SK-N-MC (cell line): ENCODE data around the gene PTPMT1.

Experiments
- DNase-seq: peaks from one replicate; pipeline ENCODE4 v3.0.0-alpha.2; 2011; ENCODE audit warnings: low read depth, low spot score
- H3K27ac ChIP-seq: fragments of 200-600 bp; sonication (generic); 2 replicates; pipeline ENCODE4 v1.5.1; 2016; ENCODE audit warnings: mixed run types
- H3K36me3 ChIP-seq: fragments of 200-600 bp; sonication (generic); 2 replicates; pipeline ENCODE4 v1.6.1; 2017; ENCODE audit warnings: antibody characterized with exemption, low read length, mixed read lengths; ENCODE audit not compliant: insufficient read depth
- H3K4me3 ChIP-seq: fragments of 200-600 bp; sonication (generic); 2 replicates; pipeline ENCODE4 v1.5.1; 2016
- H3K9ac ChIP-seq: fragments of 200-600 bp; sonication (generic); 2 replicates; pipeline ENCODE4 v1.8.0; 2017; ENCODE audit warnings: mixed run types, mixed read lengths; ENCODE audit not compliant: insufficient read length
- H3K9me3 ChIP-seq: fragments of 200-600 bp; sonication (generic); 2 replicates; pipeline ENCODE4 v1.6.1; 2017; ENCODE audit warnings: low read depth, mild to moderate bottlenecking, antibody characterized with exemption, low read length, moderate library complexity, mixed read lengths
- EZH2 ChIP-seq: fragments of 200-600 bp; sonication (generic); IDR thresholded peaks from one replicate; pipeline ENCODE4 v1.6.1; 2017; ENCODE audit warnings: antibody characterized with exemption
- FOXP2 ChIP-seq: optimal IDR thresholded peaks from 2 replicates; pipeline ENCODE3; 2011; ENCODE audit warnings: mild to moderate bottlenecking, moderate library complexity; ENCODE audit not compliant: insufficient read depth; ENCODE audit errors: extremely low read length, control extremely low read depth
- POLR2AphosphoS5 ChIP-seq: IDR thresholded peaks from 2 replicates; pipeline ENCODE4 v1.6.1; 2012; ENCODE audit warnings: mild to moderate bottlenecking, low read depth, low read length, borderline replicate concordance

PTPMT1 gene

DNA sequence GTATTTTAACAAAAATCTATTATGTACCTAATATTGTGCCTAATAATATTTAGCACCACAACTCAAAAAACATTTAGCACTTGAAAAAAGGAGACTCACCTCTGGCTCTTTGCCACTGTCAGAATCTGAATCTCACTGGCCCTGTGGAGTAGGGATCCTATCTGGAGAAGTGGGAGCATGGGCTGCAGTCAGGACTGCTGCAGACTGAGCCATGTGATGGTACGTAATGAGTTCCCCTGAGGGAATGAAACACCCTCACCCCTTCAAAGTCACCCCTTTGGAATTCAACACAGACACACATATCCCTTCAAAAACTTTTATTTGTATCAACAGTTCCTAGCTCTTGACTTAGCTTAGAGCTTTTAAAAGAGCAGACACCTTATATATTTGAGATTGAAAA is 6.5 kb downstream of the PTPMT1 start:
- Histone ChIP-seq H3K4me3 (no peak overlapping the region), H3K9ac (no peak overlapping the region), H3K27ac (no peak overlapping the region), H3K36me3 (peaks cover 29% of the 10 kb centered on the region), H3K9me3 (no peaks in the 10 kb centered on the region)
- TF ChIP-seq FOXP2 = no peak
- TF ChIP-seq EZH2 = no peak
- no peak for TF ChIP-seq POLR2AphosphoS5
- no peak for DNase-seq

DNA sequence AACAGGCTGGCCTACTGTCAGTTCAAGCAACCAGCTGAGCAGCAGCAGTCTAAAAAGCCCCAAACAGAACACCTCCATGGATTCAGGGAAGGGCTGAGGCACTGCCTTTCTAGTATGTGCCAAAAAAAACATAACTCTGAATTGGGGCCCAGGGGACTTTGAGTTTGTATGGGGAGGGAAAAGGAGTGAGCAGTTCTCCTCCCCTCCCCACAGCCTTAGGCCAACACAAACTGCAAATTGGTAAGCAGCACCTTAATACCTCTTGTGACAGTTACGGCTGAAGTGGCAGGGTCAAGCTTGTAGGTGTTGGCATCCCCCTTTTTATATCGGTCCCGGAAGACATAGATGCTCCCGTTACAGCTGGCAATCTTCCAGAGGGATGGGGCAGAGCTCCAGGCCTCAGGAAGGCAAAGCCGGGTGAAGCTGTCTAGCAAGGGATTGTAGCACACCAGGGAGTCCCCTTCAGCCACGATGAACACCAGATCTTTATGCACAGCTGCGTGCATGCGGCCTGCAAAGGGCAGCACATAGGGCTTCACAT is 7.4 kb downstream of the PTPMT1 start:
- Histone ChIP-seq H3K4me3 (no peak overlapping the region), H3K9me3 (no peaks in the 10 kb centered on the region), H3K36me3 (peaks cover 37% of the 10 kb centered on the region), H3K9ac (no peak overlapping the region), H3K27ac (no peak overlapping the region)
- DNase-seq = no peak
- TF ChIP-seq FOXP2 = no peak
- TF ChIP-seq POLR2AphosphoS5 = no peak
- TF ChIP-seq EZH2 = no peak

- H3K9ac ChIP-seq = no peak overlapping the region
- TF ChIP-seq POLR2AphosphoS5 (no peak), FOXP2 (no peak), EZH2 (no peak)
- no peak overlapping the region for H3K4me3 ChIP-seq
- no peak overlapping the region for H3K27ac ChIP-seq
- H3K9me3 ChIP-seq = no peaks in the 10 kb centered on the region
- peaks cover 38% of the 10 kb centered on the region for H3K36me3 ChIP-seq
- DNase-seq = no peak
Observed at GRCh38 chr11:47573321-47573720, 7.9 kb downstream of the PTPMT1 start.

- TF ChIP-seq POLR2AphosphoS5 = no peak
- TF ChIP-seq EZH2 = no peak
- no peak for TF ChIP-seq FOXP2
- Histone ChIP-seq H3K27ac (no peak overlapping the region), H3K36me3 (peaks cover 58% of the 10 kb centered on the region), H3K4me3 (peak overlapping the region; percentile 96), H3K9ac (peak overlapping the region; percentile 18), H3K9me3 (no peaks in the 10 kb centered on the region)
- no peak for DNase-seq
Observed at GRCh38 chr11:47577460-47578041, 12.2 kb downstream of the PTPMT1 start.

DNA sequence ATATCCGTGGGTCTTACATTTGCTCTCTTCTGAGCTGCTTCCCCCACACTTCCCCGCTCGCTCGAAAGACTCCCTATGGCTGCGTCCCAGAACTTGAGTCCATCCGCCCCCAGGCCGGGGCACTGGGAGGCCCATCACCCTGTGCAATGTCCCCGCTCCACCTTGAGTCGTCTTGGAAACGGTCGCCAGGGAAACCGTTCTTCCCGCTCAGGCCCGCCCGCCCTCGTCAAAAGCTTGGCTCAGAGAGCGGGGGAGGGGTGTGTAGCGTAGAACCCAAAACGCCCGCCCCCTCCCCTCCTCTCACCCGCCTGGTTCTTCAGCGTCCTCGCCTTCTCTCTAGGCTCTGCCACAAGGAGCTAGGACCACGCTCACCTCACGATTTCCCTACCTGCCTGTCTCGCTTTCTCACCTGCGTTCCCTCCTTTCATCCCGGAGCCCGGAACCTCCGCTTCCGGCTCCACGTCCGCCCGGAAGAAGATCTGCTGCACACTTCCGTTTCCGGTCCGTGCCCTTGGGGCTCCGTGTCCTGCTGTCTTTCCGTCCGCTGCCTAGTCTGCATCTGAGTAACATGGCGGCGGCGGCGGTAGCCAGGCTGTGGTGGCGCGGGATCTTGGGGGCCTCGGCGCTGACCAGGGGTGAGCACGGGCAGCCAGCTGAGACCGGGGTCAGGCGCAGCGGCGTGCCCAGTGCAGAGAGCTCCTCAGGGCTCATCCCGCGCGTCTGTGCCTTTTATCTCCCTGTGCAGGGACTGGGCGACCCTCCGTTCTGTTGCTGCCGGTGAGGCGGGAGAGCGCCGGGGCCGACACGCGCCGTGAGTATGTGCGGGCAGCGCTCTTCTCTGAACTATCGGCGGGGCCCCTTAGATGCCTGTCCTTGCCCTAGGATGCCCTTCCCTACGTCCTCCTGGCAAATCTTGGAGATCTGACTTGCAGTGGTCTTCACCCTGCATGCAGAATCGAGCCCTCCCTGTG is 13.4 kb downstream of the PTPMT1 start, which contains the start of the genes KBTBD4 and NDUFS3:
TSS of gene KBTBD4 (minus strand) at position 447 of the 971 bp plus-strand sequence. CDS start at position 428, 19 bp downstream.
TSS of gene NDUFS3 (plus strand) at position 551 of the 971 bp plus-strand sequence. CDS start at position 569, 18 bp downstream.
- peak; percentile 96 for TF ChIP-seq POLR2AphosphoS5
- no peak for TF ChIP-seq FOXP2
- Histone ChIP-seq H3K9me3 (no peaks in the 10 kb centered on the region), H3K27ac (peak within 1 kb of the TSS; percentile 77; the same call in 1 of the 2 replicates), H3K36me3 (peaks cover 58% of the 10 kb centered on the region), H3K9ac (peak within 1 kb of the TSS; percentile 96), H3K4me3 (peak within 1 kb of the TSS; percentile 96)
- peak; percentile 70 for DNase-seq

- DNase-seq = no peak
- no peak overlapping the region for H3K4me3 ChIP-seq
- no peak overlapping the region for H3K27ac ChIP-seq
- peaks cover 46% of the 10 kb centered on the region for H3K36me3 ChIP-seq
- TF ChIP-seq FOXP2 (no peak), POLR2AphosphoS5 (no peak), EZH2 (no peak)
- no peak overlapping the region for H3K9ac ChIP-seq
- no peaks in the 10 kb centered on the region for H3K9me3 ChIP-seq
Observed at GRCh38 chr11:47583844-47584243, 18.4 kb downstream of the PTPMT1 start.

GRCh38 chr11:47586098-47586855 is 20.9 kb downstream of the PTPMT1 start, which contains the start of gene FAM180B:
TSS of gene FAM180B (plus strand) at chr11:47586678. CDS start at chr11:47586769, 91 bp downstream.
- H3K36me3 ChIP-seq = peaks cover 34% of the 10 kb centered on the region
- no peak for DNase-seq
- no peaks in the 10 kb centered on the region for H3K9me3 ChIP-seq
- H3K9ac ChIP-seq = no peak within 1 kb of the TSS
- TF ChIP-seq POLR2AphosphoS5 = no peak
- no peak for TF ChIP-seq EZH2
- TF ChIP-seq FOXP2 = no peak
- no peak within 1 kb of the TSS for H3K4me3 ChIP-seq
- H3K27ac ChIP-seq = no peak within 1 kb of the TSS
